Mucosa of gallbladder (tissue), 1 donor: ENCODE measurements around the gene ZNF618. TPM values are rescaled to one million over a fixed set of nuclear protein-coding genes. Genes with fewer than 3 reads are reported as not detected.

Experiments
- DNase-seq: peaks from one replicate; pipeline ENCODE4 v3.0.0-alpha.2; 2020; ENCODE audit warnings: low spot score
- total RNA-seq: library from RNA; stranded (reverse); gene quantifications from one replicate; pipeline ENCODE4 v1.2.1, GENCODE V29; 2021
- donor health status: DM: no; HTN: no; CAD: no.

The ZNF618 gene, protein sequence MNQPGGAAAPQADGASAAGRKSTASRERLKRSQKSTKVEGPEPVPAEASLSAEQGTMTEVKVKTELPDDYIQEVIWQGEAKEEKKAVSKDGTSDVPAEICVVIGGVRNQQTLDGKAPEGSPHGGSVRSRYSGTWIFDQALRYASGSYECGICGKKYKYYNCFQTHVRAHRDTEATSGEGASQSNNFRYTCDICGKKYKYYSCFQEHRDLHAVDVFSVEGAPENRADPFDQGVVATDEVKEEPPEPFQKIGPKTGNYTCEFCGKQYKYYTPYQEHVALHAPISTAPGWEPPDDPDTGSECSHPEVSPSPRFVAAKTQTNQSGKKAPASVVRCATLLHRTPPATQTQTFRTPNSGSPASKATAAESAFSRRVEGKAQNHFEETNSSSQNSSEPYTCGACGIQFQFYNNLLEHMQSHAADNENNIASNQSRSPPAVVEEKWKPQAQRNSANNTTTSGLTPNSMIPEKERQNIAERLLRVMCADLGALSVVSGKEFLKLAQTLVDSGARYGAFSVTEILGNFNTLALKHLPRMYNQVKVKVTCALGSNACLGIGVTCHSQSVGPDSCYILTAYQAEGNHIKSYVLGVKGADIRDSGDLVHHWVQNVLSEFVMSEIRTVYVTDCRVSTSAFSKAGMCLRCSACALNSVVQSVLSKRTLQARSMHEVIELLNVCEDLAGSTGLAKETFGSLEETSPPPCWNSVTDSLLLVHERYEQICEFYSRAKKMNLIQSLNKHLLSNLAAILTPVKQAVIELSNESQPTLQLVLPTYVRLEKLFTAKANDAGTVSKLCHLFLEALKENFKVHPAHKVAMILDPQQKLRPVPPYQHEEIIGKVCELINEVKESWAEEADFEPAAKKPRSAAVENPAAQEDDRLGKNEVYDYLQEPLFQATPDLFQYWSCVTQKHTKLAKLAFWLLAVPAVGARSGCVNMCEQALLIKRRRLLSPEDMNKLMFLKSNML
- total RNA-seq: 26.6 TPM

DNA sequence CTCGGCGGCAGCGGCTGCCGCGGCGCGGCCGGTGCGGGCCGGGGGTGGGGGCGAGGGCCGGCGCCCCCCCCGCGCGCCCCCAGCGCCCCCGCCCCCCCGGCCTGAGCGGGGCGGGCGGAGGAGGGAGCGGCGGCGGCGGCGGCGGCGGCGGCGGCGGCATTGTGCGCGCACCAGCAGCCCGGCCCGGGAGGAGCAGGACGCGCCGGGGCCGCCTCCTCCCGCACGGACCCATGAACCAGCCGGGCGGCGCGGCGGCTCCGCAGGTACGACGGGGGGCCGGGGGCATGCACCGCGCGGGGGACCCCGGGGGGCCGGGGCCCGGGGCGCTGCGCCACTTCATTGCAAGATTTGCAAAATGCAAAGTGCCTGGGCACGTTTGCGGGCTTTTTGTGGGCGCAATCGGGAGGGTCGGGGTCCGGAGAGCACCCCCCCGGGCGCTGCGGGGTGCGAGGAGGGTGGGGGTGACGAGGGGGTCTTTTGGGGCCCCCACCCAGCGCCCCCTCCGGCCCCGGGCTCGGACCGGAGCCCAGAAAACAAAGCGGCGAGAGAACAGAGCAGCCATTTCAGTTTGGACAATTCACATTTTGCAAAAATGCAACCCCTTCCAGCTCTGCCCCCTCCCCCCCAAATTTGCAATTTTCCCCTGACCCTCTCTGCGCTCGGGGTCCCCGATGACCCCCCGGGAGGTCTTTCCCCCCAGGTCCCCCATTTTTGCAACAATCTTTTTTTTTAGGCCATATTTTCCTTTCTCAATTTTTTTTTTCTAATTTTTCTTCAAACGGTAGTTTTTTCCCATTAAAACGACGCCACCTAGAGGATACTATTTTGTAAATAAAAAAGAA, at the start of gene ZNF618:
TSS of gene ZNF618 (plus strand) at position 159 of the 842 bp plus-strand sequence. CDS start at position 231, 72 bp downstream.
- DNase-seq: no peak

DNA sequence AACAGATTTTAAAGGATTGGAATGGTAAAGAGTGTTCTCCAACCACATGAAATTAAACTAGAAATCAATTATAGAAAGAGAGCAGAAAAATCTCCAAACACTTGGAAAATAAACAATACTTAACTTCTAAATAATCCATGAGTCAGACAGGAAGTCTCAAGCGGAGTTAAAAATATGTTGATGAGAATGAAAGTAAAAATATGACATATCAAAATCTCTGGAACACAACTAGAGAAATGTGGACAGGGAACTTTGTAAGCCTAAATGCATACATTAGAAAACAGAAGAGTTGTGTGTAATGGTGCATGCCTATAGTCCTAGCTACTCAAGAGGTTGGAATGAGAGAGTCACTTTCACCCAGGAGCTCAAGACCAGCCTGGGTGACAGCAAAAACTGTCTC, 47.9 kb upstream of the ZNF618 start:
- DNase-seq: no peak

DNA sequence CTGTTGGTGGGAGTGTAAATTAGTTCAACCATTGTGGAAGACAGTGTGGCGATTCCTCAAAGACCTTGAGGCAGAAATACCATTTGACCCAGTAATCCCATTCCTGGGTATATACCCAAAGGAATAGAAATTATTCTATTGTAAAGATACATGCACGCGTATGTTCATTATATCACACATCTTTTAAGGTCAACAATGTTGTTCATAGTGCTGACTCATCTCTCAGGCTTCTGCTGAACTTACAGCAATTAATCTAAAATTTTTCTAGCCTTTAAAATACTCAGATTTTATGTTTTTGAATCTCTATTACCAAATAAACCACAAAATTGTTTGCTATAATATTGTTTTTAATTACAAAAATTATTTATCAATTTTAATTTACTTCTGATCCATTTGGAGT, 38.8 kb upstream of the ZNF618 start:
- no peak for DNase-seq

DNA sequence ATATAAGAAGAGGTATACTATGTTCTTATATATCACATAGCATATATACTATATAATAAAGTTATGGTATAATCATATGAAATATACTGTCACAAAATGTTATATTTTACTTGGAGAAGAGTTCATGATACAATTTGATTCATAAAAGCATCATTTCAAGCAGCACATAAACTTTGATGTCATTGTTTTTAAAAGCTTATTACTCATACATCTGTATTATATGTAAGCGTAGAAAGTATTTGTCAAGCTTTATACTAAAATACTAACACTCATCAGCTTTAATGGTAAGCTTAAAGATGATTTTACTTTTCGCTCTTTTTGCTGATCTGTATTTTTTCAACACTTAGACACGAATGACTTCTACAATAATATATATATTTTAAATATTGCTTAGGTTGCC, 34.0 kb upstream of the ZNF618 start:
- no peak for DNase-seq

DNA sequence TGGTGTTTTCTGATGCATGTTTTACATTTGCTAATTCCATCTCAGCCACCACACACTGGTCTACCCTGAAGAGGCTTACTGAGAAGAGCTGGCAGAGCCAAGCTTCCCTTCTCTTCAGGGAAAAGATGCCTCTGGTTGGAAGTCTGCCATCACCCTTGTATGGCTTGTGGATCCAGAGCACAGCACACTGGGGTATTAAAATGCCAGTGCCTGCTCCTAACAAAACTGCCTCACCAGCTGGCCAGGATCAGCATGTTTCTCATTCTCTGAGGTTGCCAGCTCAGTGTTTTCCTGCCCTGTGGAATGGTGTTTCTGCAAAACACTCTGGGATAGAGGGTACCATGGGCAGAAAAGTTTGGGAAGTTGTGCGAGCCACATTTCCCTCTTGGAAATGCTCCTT, 31.6 kb upstream of the ZNF618 start:
- DNase-seq: peak; percentile 20

DNA sequence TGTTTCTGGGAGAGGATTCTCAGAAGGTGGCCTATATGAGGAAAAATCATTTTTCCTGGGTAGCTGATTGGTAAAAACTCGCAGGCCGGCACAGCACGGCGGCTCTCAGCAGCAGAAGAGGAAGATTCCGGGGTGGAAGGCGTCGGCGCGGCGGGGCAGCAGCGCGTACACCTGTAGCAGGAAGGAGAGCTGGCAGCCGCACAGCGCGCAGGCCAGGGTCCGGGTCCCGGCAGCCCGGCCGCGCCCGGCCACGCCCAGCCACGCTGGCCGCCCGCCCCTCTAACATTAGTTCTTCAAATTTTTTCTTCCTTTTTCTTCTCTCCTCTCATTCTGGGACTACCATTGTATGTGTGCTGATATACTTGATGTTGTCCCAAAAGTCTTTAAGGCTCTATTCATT, 24.8 kb upstream of the ZNF618 start:
- DNase-seq: no peak

DNA sequence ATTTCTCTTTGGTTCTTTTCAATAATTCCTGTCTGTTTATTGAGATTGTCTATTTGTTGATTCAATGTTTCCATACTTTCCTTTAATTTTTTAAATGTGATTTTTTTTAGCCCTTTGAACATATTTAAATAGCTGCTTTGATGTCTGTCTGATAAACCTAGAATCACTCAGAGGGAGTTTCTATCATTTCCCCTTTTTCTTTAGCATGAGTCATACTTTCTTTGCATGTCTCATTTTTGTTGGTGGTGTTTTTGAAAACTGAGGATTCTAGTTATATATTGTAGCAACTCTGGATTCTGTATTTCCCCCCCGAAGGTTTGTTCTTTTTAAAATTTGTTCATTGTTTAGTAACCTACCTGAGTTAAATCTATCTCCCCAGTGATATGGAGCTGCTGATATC, 24.2 kb upstream of the ZNF618 start:
- DNase-seq: no peak

DNA sequence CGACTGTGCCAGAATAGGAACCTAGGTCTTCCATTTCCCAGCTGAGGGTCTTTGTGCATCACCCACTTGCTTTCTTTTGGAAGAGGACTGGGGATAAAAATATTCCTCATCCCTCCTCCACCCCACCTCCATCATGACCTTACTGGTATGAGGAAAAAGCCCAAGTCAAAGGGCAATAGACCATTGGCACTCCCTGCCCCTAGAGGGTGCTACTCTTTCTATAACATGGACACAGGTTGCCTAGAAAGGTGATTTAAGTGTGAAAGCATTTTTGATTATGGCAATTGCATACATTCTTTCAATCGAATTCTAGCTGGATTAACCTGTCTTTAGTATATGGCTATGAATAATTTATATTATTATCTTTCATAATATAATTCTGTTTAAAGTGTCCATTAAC, 22.8 kb upstream of the ZNF618 start:
- no peak for DNase-seq

DNA sequence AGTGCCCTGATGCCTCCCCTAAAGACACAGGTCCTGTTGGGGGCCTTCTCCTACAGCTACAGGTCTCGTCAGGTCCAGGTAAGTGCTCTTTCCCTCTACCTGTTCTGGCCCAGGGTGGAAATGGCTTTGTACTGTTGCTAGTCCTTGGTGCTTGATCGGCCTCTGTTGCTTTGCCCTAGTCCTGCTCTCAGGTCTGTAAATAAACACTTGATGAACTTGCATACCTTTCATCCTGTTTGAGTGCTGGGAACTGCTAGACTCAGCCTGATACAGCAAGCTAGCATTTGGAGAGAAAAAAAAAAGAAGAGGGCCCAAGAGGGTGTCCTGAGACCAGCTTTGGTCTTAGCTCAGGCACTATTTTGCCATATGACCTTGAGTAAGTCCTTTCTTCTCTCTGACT, 21.8 kb upstream of the ZNF618 start:
- no peak for DNase-seq

DNA sequence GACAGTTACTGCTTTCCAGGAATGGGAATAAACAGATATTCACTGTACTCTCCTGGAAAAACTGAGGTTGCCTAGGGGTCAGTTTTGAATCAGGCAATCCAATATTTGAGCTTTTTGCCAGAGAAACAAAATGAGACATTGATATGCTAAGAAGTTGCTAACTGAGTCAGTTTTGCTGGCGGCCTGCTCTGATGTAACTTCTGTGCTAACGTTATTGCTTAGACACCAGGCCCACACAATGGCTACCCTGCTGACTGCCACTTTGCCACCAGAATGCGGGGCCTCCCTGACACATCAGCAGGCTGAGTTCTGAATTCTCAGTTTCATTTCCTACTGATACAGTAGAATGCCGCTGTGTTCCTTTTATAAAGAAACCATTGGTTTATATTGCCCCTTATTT, 18.2 kb upstream of the ZNF618 start:
- no peak for DNase-seq

DNA sequence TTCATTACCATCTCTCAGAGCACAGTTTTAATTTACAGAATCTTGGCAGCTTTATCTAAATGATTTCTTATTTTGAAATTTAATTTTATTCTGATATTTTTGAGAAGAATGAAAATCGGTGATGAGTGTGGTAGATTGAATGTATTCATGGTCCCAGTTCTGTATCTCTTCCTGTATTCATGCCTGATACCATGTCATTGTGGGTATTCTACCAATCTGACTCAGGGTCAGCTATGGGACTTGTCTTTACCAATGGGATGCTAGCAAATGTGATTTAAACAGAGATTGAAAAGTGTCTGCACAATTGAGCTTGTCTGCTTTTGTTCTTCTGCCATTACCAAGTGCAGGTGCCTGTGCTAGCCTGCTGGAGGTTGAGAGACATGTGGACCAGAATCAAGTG, 17.8 kb upstream of the ZNF618 start:
- no peak for DNase-seq

DNA sequence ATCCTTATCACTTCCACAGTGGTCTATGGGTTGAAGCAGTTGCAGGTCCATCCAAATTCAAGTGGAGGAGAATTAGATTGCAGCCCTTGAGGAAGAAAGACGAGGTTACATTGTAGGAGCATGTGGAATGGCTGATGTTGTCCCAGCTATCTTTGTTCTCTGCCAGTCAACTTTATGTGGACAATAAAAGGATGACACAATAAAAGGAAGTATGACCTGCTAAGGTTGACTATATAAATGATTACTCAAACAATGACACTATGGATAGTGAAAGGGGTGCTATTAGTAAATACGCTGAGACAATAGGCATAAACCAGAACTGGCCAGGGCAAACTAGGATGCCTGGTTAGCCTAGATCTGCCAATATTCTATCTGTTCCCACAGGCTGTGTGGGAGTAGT, 12.8 kb upstream of the ZNF618 start:
- DNase-seq: no peak

DNA sequence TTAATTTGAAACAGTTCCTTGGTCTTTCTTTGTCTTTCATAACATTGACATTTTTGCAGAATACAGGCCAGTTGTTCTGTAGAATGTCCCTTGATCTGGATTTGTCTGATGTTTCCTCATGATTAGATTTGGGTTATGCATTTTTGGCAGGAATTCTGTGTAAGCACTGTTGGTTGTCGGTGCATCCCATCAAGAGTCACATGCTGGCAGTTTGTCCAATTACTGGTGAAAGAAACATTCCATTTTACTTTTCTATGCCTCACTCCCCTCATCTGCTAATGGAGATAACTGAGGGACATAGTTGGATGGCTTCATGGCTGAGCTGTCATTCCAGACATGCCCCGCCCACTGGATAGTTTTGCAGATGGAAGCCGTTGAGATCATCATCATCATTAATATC, 7.6 kb upstream of the ZNF618 start:
- no peak for DNase-seq

DNA sequence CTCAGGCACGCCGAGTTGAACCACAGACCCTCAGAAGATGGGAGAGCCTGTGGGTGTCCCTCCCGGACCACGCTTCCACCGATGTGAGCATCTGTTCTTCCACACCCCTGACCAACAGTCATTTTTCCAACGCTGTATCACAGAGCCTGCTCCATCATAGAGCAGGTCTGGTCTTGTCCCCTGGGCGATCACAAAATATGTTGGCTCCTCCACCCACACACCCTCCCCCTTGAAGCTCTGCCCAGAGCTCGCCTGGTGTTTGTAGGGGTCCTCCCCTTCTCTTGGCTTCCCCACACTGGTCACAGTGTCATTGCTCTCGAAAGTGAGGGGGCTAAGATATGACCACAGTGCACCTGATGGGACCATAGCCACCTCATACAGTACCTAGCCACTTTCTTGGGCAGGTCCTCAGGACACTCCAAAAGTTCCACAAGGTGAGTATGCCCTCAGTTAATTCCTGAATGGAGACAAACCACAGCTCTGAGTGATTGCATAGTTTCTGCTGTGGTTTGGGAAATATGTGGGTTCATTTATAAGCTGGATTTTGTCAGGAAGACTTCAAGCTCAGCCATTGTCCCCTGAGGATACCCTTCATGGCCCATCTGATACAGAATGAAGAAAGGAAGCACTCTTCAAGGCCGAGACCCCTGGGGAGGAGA, 3.5 kb upstream of the ZNF618 start:
- DNase-seq: no peak

DNA sequence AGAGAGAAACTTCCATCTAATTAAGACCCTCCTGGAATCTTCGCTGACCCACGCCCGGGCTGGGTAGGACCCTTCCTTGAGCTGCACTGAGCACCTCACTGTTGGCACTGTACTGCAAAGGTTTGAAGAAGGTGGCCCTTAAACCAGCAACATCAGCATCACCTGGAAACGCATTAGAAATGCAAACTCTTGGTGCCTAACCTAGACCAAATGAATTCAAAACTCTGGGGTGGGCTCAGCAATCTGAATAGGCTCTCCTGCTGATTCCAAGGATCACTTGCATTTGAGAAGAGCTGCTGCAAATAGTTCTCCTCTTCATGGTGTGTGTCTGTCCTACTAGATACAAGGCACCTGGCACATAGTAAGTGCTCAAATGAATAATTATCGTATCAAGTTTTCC, 2.7 kb upstream of the ZNF618 start:
- DNase-seq: no peak

DNA sequence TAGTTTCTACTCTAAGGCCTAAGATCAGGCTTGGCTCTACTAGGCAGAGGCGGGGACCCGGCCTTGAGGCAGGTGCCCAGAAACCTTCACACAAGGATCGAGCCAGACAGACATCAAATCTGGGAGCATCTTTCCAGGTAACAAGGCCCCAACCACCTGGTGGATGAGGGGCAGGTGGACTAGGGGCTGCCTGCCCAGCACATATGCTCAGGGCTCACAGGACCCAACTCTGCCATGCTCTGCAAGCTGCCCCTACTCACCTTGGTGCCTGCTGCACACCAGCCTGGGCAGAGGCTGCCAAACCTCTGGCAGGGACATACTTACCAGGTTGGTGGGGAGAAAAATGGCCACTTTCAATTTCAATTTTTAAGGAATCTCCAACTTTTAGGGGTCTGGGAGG, 2.2 kb upstream of the ZNF618 start:
- no peak for DNase-seq

DNA sequence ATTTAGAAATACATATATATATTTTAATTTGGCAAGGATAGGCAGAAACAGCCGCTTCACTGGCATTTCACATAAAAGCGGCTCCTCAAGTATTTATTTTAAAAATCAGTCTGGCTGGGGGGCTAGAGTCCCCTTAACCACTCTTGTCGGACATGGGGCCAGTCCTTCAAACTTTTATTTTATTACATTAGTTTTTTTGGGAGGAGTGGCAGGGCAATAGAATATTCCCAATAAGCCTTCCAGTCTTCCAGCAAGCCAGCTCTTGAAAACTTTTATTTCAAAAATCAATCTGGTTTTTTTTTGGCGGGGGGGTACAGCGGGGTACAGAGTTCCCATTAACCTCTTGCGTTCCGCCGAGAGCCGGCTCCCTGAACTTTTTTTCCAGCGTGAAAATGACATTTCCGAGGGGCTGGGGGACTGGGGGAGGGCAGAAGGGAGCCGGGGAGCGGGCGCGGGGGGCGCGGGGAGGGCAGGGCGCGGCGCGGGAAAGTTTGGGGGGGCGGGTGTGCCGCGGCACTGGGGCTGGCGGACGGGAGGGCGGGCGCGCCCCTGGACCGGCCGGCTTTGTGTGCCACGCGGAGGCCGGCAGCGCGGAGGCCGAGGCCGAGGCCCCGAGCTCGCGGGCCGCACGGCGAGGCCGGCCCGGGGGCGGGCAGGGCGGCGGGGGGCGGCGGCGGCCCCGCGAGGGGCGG, 504 bp upstream of the ZNF618 start:
- DNase-seq: no peak

DNA sequence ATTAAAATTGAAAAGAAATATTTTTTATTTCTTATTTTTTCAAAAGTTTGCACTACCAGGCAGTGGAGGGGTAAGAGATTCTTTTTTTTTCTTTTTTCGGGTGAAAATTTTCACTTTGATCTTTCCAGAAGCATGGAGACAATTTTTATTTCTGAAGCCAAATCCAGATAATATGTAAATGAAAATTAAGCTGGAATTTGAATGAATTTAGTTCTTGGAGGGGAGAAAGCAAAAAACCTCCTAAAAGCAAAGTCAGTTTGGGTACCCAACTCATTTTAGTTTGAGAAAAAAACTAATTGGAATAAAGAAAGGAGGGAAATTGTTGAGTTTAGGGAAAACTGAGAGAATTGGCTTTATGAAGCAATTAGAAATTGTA, 872 bp downstream of the ZNF618 start:
- no peak for DNase-seq

DNA sequence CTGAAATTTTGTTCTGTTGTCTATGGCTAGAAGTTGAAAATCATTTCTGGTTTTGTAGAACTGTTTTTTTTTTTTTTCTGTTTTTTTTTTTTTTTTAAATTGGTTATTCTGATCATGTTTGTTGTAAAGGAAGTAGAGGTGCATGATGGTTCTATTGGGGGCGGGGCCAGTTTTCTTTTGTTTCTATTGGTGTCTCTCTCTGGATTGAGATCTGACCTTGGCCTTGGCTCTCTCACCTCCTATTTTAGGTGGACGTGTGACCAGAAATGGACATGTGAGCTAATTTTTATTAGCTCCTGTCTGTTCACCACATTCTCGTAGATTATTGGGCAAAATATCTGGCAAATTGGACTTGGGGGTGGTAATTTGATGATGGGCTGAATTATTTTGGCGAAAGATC, 3.2 kb downstream of the ZNF618 start:
- no peak for DNase-seq

DNA sequence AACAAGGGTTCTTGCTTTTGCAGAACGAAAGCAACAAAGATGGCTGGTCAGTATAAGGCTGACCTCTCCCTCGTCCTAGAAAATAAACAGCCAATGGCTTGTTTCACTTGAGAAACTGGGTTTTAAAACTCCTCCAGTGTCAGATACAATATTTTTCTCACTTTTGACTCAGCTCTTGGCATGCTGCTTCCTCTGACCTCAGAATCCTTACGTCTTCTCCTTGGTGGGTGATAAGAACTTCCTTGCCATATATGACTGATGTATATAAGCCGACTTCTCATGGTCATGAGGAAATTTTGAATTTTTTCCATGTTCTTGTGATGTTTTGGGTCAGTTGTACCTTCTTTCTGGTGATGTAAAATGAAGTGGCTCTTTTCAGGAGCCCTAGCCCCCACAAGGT, 3.8 kb downstream of the ZNF618 start:
- DNase-seq: no peak

DNA sequence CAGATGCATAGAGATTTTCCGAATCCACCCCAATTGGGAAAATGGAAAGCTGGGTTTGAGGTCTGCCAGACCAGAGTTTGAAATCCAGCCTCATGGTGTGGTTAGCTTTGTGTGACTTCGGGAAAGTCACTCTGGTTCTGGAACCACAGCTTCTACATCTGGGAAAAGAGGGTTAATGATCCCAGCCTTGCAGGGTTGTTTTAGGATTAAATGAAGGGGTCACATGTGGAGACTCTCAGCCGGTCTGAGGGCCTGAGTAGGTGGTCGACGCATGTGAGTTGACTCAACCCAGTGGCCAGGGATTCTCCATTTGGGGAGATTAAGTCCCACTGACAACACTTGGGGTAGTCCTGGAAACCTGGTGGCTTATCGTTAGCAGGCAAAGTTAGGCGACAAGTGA, 6.1 kb downstream of the ZNF618 start:
- no peak for DNase-seq
